GM19043 (cell line): Measurements from ENCODE around the gene SYT13.
"Not testable (repeated sequence)": the region's sequence is repeated elsewhere in the genome, so short reads cannot be mapped to it uniquely, and the experiment has no call there.

Experiments
- ATAC-seq: cut with Tn5 transposase; IDR thresholded peaks from one replicate; pipeline ENCODE4 v1.9.1; 2021; ENCODE audit warnings: low read depth; ENCODE audit not compliant: unreplicated experiment

Gene SYT13

GRCh38 chr11:45314900-45315299 is 28.8 kb upstream of the SYT13 start:
- ATAC-seq: no peak

- ATAC-seq: no peak
Observed at GRCh38 chr11:45313171-45313865, 27.2 kb upstream of the SYT13 start.

- no peak for ATAC-seq
Observed at GRCh38 chr11:45305874-45306623, 19.9 kb upstream of the SYT13 start.

- no peak for ATAC-seq
Observed at GRCh38 chr11:45304992-45305335, 18.8 kb upstream of the SYT13 start.

GRCh38 chr11:45304111-45304991 is 18.2 kb upstream of the SYT13 start:
- ATAC-seq: no peak

- no peak for ATAC-seq
Observed at GRCh38 chr11:45303316-45303715, 17.2 kb upstream of the SYT13 start.

- no peak for ATAC-seq
Observed at GRCh38 chr11:45301537-45302246, 15.6 kb upstream of the SYT13 start.

GRCh38 chr11:45300715-45301114 is 14.6 kb upstream of the SYT13 start:
- ATAC-seq: no peak

GRCh38 chr11:45298718-45299117 is 12.6 kb upstream of the SYT13 start:
- no peak for ATAC-seq

GRCh38 chr11:45296075-45296474 is 9.9 kb upstream of the SYT13 start:
- ATAC-seq: no peak

- ATAC-seq: no peak
Observed at GRCh38 chr11:45294499-45294898, 8.4 kb upstream of the SYT13 start.

GRCh38 chr11:45293566-45294192 is 7.5 kb upstream of the SYT13 start:
- not testable (repeated sequence) for ATAC-seq

GRCh38 chr11:45290586-45290985 is 4.4 kb upstream of the SYT13 start:
- ATAC-seq: no peak

- no peak for ATAC-seq
Observed at GRCh38 chr11:45289369-45289768, 3.2 kb upstream of the SYT13 start.

- no peak for ATAC-seq
Observed at GRCh38 chr11:45288339-45288738, 2.2 kb upstream of the SYT13 start.

- ATAC-seq: no peak
Observed at GRCh38 chr11:45287316-45287903, 1.3 kb upstream of the SYT13 start.

- no peak for ATAC-seq
Observed at GRCh38 chr11:45285250-45285828, 802 bp downstream of the SYT13 start.

GRCh38 chr11:45282081-45282480 is 4.1 kb downstream of the SYT13 start:
- ATAC-seq: no peak

- ATAC-seq: no peak
Observed at GRCh38 chr11:45280449-45280848, 5.7 kb downstream of the SYT13 start.
